ENCODE results near the gene SDF2L1.
A peak's percentile ranks its signal among the peaks of the same experiment; 100 is the strongest.

GRCh38 chr22:21673534-21674321, 31.6 kb downstream of the SDF2L1 start:
- peak; percentile 20 to 42 (median 31); a peak in 5 of 6 replicates for TF ChIP-seq CTCF (IDR thresholded peaks at IDR 0.05 in 2 of 3, conservative IDR thresholded peaks at IDR 0.05 in 1 of 3; ENCODE audit: insufficient read depth in 2 of 3, low read depth in 1 of 3, low read length in 3 of 3)
- no peak for TF ChIP-seq FOS (IDR thresholded peaks at IDR 0.05; ENCODE audit: extremely low read depth, insufficient read length)
- TF ChIP-seq, protein P1, sequence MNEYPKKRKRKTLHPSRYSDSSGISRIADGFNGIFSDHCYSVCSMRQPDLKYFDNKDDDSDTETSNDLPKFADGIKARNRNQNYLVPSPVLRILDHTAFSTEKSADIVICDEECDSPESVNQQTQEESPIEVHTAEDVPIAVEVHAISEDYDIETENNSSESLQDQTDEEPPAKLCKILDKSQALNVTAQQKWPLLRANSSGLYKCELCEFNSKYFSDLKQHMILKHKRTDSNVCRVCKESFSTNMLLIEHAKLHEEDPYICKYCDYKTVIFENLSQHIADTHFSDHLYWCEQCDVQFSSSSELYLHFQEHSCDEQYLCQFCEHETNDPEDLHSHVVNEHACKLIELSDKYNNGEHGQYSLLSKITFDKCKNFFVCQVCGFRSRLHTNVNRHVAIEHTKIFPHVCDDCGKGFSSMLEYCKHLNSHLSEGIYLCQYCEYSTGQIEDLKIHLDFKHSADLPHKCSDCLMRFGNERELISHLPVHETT (CRISPR knock-in tag; conservative IDR thresholded peaks at IDR 0.05 in 1 of 2, IDR thresholded peaks at IDR 0.05 in 1 of 2), result no peak
- no peak for TF ChIP-seq SP1 (CRISPR knock-in tag; IDR thresholded peaks at IDR 0.05)
